Adrenal gland (tissue), 12 donors: ENCODE measurements around the gene ATG101. TPM values are rescaled to one million over a fixed set of nuclear protein-coding genes. Genes with fewer than 3 reads are reported as not detected.

ENCODE experiments used
- DNase-seq, 7 donors: peaks; one replicate each; pipeline ENCODE4 v3.0.0-alpha.2; 2019 to 2020
- H3K27ac ChIP-seq, 5 donors: fragments of 200-600 bp; sonication (generic) in 4 of 5; 1 replicate in 3 of 5; 2 replicates in 2 of 5; pipeline versions ENCODE4 v1.5.1 to v1.8.0; 2016 to 2020; ENCODE audit warnings: mild to moderate bottlenecking in 1 of 5
- H3K27me3 ChIP-seq: fragments of 200-600 bp; 2 replicates; pipeline ENCODE4 v1.8.0; 2021
- H3K36me3 ChIP-seq, 2 donors: fragments of 200-600 bp; replicated peaks in 1 of 2; 1 replicate in 1 of 2; 2 replicates in 1 of 2; pipeline versions ENCODE4 v1.5.1 to v1.8.0; 2018 to 2022
- H3K4me1 ChIP-seq, 2 donors: fragments of 200-600 bp; replicated peaks in 1 of 2; 1 replicate in 1 of 2; 2 replicates in 1 of 2; pipeline versions ENCODE4 v1.5.1 to v1.8.0; 2018 to 2021
- H3K4me3 ChIP-seq, 4 donors: fragments of 200-600 bp; sonication (generic) in 3 of 4; one replicate each; pipeline ENCODE4 v1.5.1; 2016 to 2018
- H3K9me3 ChIP-seq, 3 donors: fragments of 200-600 bp; sonication (generic) in 1 of 3; replicated peaks in 1 of 3; 1 replicate in 2 of 3; 2 replicates in 1 of 3; pipeline versions ENCODE4 v1.5.1 to v1.8.0; 2016 to 2021
- CTCF ChIP-seq, 6 experiments: fragments of 450-650 bp in 4 of 6; fragments of 200-600 bp in 2 of 6; sonication (generic) in 1 of 6; IDR thresholded peaks; 1 replicate in 5 of 6; 2 replicates in 1 of 6; pipeline versions ENCODE4 v1.5.1 to v1.8.0; 2016 to 2021; ENCODE audit warnings: antibody characterized with exemption in 6 of 6, mild to moderate bottlenecking in 2 of 6, moderate library complexity in 1 of 6
- POLR2A ChIP-seq, 2 donors: fragments of 450-650 bp; IDR thresholded peaks; one replicate each; pipeline ENCODE4 v1.6.1; 2017; ENCODE audit warnings: antibody characterized with exemption in 2 of 2, mild to moderate bottlenecking in 2 of 2, moderate library complexity in 1 of 2
- WGBS, 4 donors: extraction: QIAGEN DNeasy Blood & Tissue Kit in 2 of 4; methylation state at CpG; one replicate each; pipeline versions ENCODE4 v1.1.5 to v1.1.7; 2013 to 2017; 5-methylcytosine and 5-hydroxymethylcytosine counted together
- intact Hi-C, 2 donors: fragments of 100-400 bp; cut with DNase I; formaldehyde crosslinking; loops; one replicate each; pipeline versions ENCODE4 v1.14.1 to v1.15.0; 2022 to 2023
- polyA plus RNA-seq, 3 donors: library from polyadenylated mRNA; stranded (reverse); fragments of 200-250 nt in 2 of 3; fragments of 350-450 nt in 1 of 3; fragmentation: Illumina TruSeq in 1 of 3; extraction: RNeasy Lipid Tissue Mini Kit (QIAGEN cat#74804) in 1 of 3; gene quantifications; one replicate each; pipeline ENCODE4 v1.2.3, GENCODE V29; 2013 to 2014
- total RNA-seq, 9 donors: library from RNA; depleted of rRNA in 4 of 9; stranded (reverse); fragments of >200 nt in 4 of 9; fragments of 120-200 nt in 1 of 9; fragmentation: NEBNext Ultra II Directional in 1 of 9; extraction: Animal tissue kit (Norgen Biotek cat#: 25700) in 1 of 9; gene quantifications; one replicate each; pipeline versions ENCODE4 v1.1.0 to v1.2.4, GENCODE V29; 2013 to 2023
- donor health status: healthy with polysubstance abuse.
- donor health status: Bipolar disorder and iron deficiency.
- donor health status: DM: yes; HTN: yes; CAD: no.
- donor health status: DM: no; HTN: no; CAD: no.
- donor health status: DM: no; HTN: no; CAD: no.
- donor health status: DM: yes; HTN: yes; CAD: no.

Gene ATG101
- total and polyA plus RNA-seq, 12 donors: 20.9 to 60.4 (median 36.9) TPM

GRCh38 chr12:52080403-52081251 lies 10.8 kb downstream of the ATG101 start:
- WGBS, 4 donors: 60 to 80% (median 70%) methylated on average over 4 to 10 of the region's 10 CpGs
- TF ChIP-seq CTCF (IDR thresholded peaks at IDR 0.05): no peak
- Histone ChIP-seq H3K4me1 (peaks cover 3 to 12% of the 10 kb centered on the region in 2 donors), H3K27me3 (no peaks in the 10 kb centered on the region), H3K36me3 (peaks cover 0 to 34% of the 10 kb centered on the region in 2 donors), H3K9me3 (no peaks in the 10 kb centered on the region), H3K27ac (peak overlapping the region in 2 of 5 donors; percentile 65 to 83), H3K4me3 (no peak overlapping the region)
- peak in 1 of 7 donors; percentile 21 for DNase-seq
- intact Hi-C loops: loop anchor here (5.0 kb wide), 1 partner anchor 53 kb away; no protein-coding TSS in a partner anchor

- intact Hi-C loops: loop anchor here (5.0 kb wide), 1 partner anchor 54 kb away; no protein-coding TSS in a partner anchor
- peak overlapping the region in 2 of 5 donors; percentile 65 to 83 for H3K27ac ChIP-seq
- H3K4me3 ChIP-seq: no peak overlapping the region
- no peaks in the 10 kb centered on the region for H3K27me3 ChIP-seq
- no peaks in the 10 kb centered on the region for H3K9me3 ChIP-seq
- peaks cover 3 to 12% of the 10 kb centered on the region in 2 donors for H3K4me1 ChIP-seq
- DNase-seq: peak in 1 of 7 donors; percentile 20
- peaks cover 0 to 30% of the 10 kb centered on the region in 2 donors for H3K36me3 ChIP-seq
- TF ChIP-seq CTCF (IDR thresholded peaks at IDR 0.05) (no peak), POLR2A (IDR thresholded peaks at IDR 0.05) (no peak)
- 42 to 80% (median 54%) methylated on average over 1 to 9 of the region's 9 CpGs for WGBS, 4 donors
These were observed 11.5 kb downstream of the ATG101 start for GRCh38 chr12:52081263-52081733.

GRCh38 chr12:52082026-52082668 lies 12.4 kb downstream of the ATG101 start:
- 20 to 45% (median 34%) methylated on average over 12 to 13 of the region's 13 CpGs for WGBS, 4 donors
- H3K27me3 ChIP-seq: no peaks in the 10 kb centered on the region
- H3K4me3 ChIP-seq: no peak overlapping the region
- TF ChIP-seq CTCF (IDR thresholded peaks at IDR 0.05): no peak
- no peak for TF ChIP-seq POLR2A (IDR thresholded peaks at IDR 0.05)
- DNase-seq: peak in 4 of 7 donors; percentile 29 to 69 (median 38)
- intact Hi-C loops: loop anchor here (5.0 kb wide), 1 partner anchor 55 kb away; no protein-coding TSS in a partner anchor
- H3K27ac ChIP-seq: peak overlapping the region in 2 of 5 donors; percentile 65 to 83
- peaks cover 0 to 21% of the 10 kb centered on the region in 2 donors for H3K36me3 ChIP-seq
- H3K4me1 ChIP-seq: peaks cover 3 to 12% of the 10 kb centered on the region in 2 donors
- no peaks in the 10 kb centered on the region for H3K9me3 ChIP-seq

GRCh38 chr12:52082669-52082987 lies 12.8 kb downstream of the ATG101 start:
- intact Hi-C loops: loop anchor here (5.0 kb wide), 1 partner anchor 55 kb away; no protein-coding TSS in a partner anchor
- TF ChIP-seq CTCF (IDR thresholded peaks at IDR 0.05) (no peak), POLR2A (IDR thresholded peaks at IDR 0.05) (no peak)

More at GRCh38 chr12:52082669-52082987, 12.8 kb downstream of the ATG101 start:
- Histone ChIP-seq H3K27me3 (no peaks in the 10 kb centered on the region), H3K27ac (peak overlapping the region in 3 of 5 donors; percentile 24 to 83 (median 65)), H3K4me3 (no peak overlapping the region), H3K9me3 (no peaks in the 10 kb centered on the region), H3K36me3 (peaks cover 0 to 16% of the 10 kb centered on the region in 2 donors), H3K4me1 (peaks cover 3 to 12% of the 10 kb centered on the region in 2 donors)
- no peak for DNase-seq
- WGBS, 4 donors: 72 to 80% (median 74%) methylated on average over 2 to 4 of the region's 4 CpGs
